VCaP (cell line): Measurements from ENCODE around the gene NFKBIB.

Experiments used
- H3K27ac ChIP-seq: fragments of 450-650 bp; 2 replicates; pipeline ENCODE4 v1.5.1; 2017
- CTCF ChIP-seq: fragments of 450-650 bp; conservative IDR thresholded peaks from 2 replicates; pipeline ENCODE4 v1.5.1; 2017; ENCODE audit warnings: mild to moderate bottlenecking, moderate library complexity

NFKBIB gene

GRCh38 chr19:38912600-38913514 is 13.1 kb downstream of the NFKBIB start:
- no peak for TF ChIP-seq CTCF
- no peak overlapping the region for H3K27ac ChIP-seq

- no peak overlapping the region for H3K27ac ChIP-seq
- TF ChIP-seq CTCF: no peak
Observed at GRCh38 chr19:38913958-38914357, 14.2 kb downstream of the NFKBIB start.

DNA sequence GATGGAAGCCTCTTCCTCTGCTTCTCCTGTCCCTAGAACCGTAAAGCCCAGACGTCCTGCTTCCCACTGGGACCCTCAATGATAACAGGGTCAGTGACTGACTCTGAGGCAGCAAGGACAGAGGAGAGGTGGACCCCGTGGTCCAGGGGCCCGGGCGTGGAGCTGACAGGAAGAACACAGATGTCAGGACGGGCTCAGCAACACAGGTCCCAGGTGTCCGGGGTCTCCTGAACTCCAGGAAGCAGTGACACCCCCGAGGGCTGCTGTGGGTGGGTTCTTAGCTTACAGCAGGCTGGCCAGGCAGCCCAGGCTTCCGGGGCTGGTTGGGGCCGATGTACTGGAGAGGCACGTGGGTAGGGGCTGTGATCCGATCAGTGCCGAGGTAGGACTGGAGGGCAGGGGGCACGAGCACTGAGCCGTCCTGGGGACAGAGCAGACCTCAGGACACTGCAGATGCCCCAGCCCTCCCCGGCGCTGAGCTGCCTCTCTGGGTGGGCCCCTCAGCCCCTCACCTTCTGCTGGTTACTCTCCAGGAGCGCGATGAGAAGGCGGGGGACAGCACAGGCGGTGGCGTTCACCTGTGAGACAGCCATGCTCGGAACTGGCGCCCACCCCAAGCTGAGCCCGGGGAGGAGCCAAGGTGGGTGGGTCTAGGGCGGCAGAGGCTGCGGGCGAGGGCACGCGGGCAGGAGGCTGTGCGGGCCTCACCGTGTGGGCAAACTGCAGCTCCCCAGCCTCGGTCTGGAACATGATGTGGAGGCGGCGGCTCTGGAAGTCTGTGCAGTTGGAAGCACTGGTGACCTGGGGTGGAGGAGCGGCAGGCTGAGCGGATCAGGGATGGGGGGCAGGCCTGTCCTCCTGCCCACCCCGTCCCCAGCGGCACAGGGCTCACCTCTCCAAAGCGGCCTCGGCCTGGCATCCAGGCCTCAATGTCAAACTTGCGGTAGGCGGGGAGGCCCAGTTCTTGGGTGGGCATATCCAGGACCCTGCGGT is 15.9 kb downstream of the NFKBIB start:
- H3K27ac ChIP-seq: no peak overlapping the region
- TF ChIP-seq CTCF: no peak

GRCh38 chr19:38917516-38917915 is 17.7 kb downstream of the NFKBIB start:
- no peak for TF ChIP-seq CTCF
- H3K27ac ChIP-seq: 0 out of 2 replicates have a peak overlapping the region, but pooled peaks have one; percentile 4

GRCh38 chr19:38917921-38918491 is 18.2 kb downstream of the NFKBIB start:
- TF ChIP-seq CTCF: peak; percentile 43; the same call in 1 of the 2 replicates
- 0 out of 2 replicates have a peak overlapping the region, but pooled peaks have one; percentile 4 for H3K27ac ChIP-seq

DNA sequence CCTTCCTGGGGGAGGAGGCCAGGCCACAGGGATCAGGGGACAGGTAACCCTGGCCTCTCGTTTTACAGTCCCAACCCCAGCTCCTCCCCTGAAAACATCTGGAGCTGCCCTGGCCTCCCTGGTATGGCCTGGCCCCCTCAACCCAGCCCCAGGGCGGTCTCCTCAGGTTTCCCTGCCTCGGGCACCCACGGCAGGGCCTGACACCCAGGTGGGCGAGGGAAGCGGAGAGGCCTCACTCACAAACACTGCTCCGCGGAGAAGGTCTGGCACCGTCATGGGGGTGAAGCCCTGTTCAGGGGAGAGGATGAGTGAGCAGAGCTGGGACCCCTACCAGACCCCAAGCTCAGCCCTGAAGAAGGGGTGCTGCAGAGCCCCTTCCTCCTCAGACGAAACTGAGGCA is 18.8 kb downstream of the NFKBIB start:
- no peak for TF ChIP-seq CTCF
- H3K27ac ChIP-seq: no peak overlapping the region
